ENCODE measurements around the gene KCNH4. TPM values are rescaled to one million over a fixed set of nuclear protein-coding genes. Genes with fewer than 3 reads are reported as not detected.

Gene KCNH4
- total and polyA plus RNA-seq, 2 of the 13 experiments (the other 11 are each of a cell fraction or from before 2014, with no cell fraction given): 0.01 to 0.09 TPM

DNA sequence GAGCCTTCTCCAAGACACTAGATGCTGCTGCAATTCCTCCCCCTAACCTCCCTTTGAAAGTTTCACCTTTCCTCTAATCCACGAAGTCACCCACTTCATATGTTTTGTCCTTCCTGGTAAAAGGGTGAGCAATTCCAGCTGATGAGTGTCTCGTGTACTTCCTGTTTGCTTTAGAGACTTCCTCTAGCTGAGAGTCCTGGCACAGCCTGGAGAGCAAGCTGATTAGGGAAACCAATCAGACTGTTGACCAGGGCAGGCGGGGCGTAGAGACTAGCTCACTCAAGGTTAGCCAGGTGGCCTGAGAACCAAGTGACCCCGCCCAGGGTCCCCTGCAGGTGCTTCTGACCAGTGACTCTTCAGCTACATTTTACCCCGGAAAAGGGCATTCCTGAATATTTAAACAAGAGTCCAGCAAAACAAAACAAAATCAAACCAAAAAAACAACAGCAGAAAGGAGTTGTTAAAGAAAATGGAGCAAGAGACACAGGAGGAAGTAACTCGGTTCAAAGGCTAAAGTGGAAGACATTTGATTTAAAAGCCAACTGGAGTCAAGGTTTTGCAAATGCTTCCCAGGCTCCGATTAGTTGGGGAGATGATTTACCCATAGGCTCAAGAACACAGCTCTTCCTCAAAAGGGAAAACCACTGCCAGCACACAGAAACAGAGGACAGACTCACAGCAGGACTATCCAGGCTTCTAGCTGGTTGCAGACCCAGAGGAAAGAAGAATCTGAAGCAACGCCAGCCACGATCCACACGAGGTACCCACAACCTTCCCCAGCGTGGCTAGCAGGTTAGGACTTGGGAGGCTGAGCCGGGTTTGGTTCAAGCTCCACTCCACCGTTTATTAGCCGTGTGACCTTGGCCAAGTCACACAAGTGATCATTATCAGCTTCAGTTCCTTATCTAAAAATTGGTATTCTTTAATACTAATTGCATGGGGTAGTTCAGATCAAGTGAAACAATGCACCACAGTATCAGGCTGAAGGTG, 45.0 kb downstream of the KCNH4 start (continued):
- TF ChIP-seq SCMH1 (CRISPR knock-in tag; IDR thresholded peaks at IDR 0.05; ENCODE audit: borderline replicate concordance) (no peak), ZNF549 (CRISPR knock-in tag; IDR thresholded peaks at IDR 0.05) (no peak), ZNF354B (CRISPR knock-in tag; IDR thresholded peaks at IDR 0.05) (no peak), ZNF713 (CRISPR knock-in tag; IDR thresholded peaks at IDR 0.05) (no peak), ZBTB3 (CRISPR knock-in tag; IDR thresholded peaks at IDR 0.05; ENCODE audit: borderline replicate concordance, low read depth) (no peak), ELF4 (CRISPR knock-in tag; IDR thresholded peaks at IDR 0.05; ENCODE audit: borderline replicate concordance) (no peak), PHF21A (CRISPR knock-in tag; IDR thresholded peaks at IDR 0.05) (peak; percentile 91), KLF16 (CRISPR knock-in tag; IDR thresholded peaks at IDR 0.05) (no peak), RORA (CRISPR knock-in tag; IDR thresholded peaks at IDR 0.05) (no peak), MXI1 (IDR thresholded peaks at IDR 0.05; ENCODE audit: borderline replicate concordance, low read depth, low read length) (peak; percentile 63; the same call in 1 of the 3 replicates)
- TF ChIP-seq, protein P1, sequence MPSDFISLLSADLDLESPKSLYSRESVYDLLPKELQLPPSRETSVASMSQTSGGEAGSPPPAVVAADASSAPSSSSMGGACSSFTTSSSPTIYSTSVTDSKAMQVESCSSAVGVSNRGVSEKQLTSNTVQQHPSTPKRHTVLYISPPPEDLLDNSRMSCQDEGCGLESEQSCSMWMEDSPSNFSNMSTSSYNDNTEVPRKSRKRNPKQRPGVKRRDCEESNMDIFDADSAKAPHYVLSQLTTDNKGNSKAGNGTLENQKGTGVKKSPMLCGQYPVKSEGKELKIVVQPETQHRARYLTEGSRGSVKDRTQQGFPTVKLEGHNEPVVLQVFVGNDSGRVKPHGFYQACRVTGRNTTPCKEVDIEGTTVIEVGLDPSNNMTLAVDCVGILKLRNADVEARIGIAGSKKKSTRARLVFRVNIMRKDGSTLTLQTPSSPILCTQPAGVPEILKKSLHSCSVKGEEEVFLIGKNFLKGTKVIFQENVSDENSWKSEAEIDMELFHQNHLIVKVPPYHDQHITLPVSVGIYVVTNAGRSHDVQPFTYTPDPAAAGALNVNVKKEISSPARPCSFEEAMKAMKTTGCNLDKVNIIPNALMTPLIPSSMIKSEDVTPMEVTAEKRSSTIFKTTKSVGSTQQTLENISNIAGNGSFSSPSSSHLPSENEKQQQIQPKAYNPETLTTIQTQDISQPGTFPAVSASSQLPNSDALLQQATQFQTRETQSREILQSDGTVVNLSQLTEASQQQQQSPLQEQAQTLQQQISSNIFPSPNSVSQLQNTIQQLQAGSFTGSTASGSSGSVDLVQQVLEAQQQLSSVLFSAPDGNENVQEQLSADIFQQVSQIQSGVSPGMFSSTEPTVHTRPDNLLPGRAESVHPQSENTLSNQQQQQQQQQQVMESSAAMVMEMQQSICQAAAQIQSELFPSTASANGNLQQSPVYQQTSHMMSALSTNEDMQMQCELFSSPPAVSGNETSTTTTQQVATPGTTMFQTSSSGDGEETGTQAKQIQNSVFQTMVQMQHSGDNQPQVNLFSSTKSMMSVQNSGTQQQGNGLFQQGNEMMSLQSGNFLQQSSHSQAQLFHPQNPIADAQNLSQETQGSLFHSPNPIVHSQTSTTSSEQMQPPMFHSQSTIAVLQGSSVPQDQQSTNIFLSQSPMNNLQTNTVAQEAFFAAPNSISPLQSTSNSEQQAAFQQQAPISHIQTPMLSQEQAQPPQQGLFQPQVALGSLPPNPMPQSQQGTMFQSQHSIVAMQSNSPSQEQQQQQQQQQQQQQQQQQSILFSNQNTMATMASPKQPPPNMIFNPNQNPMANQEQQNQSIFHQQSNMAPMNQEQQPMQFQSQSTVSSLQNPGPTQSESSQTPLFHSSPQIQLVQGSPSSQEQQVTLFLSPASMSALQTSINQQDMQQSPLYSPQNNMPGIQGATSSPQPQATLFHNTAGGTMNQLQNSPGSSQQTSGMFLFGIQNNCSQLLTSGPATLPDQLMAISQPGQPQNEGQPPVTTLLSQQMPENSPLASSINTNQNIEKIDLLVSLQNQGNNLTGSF (CRISPR knock-in tag; IDR thresholded peaks at IDR 0.05): no peak
- TF ChIP-seq, protein P2, sequence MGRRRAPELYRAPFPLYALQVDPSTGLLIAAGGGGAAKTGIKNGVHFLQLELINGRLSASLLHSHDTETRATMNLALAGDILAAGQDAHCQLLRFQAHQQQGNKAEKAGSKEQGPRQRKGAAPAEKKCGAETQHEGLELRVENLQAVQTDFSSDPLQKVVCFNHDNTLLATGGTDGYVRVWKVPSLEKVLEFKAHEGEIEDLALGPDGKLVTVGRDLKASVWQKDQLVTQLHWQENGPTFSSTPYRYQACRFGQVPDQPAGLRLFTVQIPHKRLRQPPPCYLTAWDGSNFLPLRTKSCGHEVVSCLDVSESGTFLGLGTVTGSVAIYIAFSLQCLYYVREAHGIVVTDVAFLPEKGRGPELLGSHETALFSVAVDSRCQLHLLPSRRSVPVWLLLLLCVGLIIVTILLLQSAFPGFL (CRISPR knock-in tag; IDR thresholded peaks at IDR 0.05): no peak
- TF ChIP-seq, protein P3, sequence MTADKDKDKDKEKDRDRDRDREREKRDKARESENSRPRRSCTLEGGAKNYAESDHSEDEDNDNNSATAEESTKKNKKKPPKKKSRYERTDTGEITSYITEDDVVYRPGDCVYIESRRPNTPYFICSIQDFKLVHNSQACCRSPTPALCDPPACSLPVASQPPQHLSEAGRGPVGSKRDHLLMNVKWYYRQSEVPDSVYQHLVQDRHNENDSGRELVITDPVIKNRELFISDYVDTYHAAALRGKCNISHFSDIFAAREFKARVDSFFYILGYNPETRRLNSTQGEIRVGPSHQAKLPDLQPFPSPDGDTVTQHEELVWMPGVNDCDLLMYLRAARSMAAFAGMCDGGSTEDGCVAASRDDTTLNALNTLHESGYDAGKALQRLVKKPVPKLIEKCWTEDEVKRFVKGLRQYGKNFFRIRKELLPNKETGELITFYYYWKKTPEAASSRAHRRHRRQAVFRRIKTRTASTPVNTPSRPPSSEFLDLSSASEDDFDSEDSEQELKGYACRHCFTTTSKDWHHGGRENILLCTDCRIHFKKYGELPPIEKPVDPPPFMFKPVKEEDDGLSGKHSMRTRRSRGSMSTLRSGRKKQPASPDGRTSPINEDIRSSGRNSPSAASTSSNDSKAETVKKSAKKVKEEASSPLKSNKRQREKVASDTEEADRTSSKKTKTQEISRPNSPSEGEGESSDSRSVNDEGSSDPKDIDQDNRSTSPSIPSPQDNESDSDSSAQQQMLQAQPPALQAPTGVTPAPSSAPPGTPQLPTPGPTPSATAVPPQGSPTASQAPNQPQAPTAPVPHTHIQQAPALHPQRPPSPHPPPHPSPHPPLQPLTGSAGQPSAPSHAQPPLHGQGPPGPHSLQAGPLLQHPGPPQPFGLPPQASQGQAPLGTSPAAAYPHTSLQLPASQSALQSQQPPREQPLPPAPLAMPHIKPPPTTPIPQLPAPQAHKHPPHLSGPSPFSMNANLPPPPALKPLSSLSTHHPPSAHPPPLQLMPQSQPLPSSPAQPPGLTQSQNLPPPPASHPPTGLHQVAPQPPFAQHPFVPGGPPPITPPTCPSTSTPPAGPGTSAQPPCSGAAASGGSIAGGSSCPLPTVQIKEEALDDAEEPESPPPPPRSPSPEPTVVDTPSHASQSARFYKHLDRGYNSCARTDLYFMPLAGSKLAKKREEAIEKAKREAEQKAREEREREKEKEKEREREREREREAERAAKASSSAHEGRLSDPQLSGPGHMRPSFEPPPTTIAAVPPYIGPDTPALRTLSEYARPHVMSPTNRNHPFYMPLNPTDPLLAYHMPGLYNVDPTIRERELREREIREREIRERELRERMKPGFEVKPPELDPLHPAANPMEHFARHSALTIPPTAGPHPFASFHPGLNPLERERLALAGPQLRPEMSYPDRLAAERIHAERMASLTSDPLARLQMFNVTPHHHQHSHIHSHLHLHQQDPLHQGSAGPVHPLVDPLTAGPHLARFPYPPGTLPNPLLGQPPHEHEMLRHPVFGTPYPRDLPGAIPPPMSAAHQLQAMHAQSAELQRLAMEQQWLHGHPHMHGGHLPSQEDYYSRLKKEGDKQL (CRISPR knock-in tag; IDR thresholded peaks at IDR 0.05; ENCODE audit: low read depth): no peak
- TF ChIP-seq, protein P4, sequence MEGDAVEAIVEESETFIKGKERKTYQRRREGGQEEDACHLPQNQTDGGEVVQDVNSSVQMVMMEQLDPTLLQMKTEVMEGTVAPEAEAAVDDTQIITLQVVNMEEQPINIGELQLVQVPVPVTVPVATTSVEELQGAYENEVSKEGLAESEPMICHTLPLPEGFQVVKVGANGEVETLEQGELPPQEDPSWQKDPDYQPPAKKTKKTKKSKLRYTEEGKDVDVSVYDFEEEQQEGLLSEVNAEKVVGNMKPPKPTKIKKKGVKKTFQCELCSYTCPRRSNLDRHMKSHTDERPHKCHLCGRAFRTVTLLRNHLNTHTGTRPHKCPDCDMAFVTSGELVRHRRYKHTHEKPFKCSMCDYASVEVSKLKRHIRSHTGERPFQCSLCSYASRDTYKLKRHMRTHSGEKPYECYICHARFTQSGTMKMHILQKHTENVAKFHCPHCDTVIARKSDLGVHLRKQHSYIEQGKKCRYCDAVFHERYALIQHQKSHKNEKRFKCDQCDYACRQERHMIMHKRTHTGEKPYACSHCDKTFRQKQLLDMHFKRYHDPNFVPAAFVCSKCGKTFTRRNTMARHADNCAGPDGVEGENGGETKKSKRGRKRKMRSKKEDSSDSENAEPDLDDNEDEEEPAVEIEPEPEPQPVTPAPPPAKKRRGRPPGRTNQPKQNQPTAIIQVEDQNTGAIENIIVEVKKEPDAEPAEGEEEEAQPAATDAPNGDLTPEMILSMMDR (CRISPR knock-in tag; IDR thresholded peaks at IDR 0.05): peak; percentile 22; the same call in 1 of the 2 replicates

Data from HepG2 (cell line).